Measurements from ENCODE around the gene GSTM2.

GSTM2 gene

GRCh38 chr1:109716121-109716520 is 48.3 kb downstream of the GSTM2 start:
- Histone ChIP-seq H3K36me3 (ENCODE audit: insufficient read depth, low read depth, low read length) (no peaks in the 10 kb centered on the region), H3K27me3 (ENCODE audit: insufficient read depth, low read length) (no peaks in the 10 kb centered on the region), H3K9me3 (ENCODE audit: insufficient read depth, low read depth, low read length) (no peaks in the 10 kb centered on the region), H3K9ac (ENCODE audit: low read depth, low read length) (no peak overlapping the region), H3K27ac (ENCODE audit: low read length) (no peak overlapping the region), H3K4me3 (ENCODE audit: low read length) (no peak overlapping the region), H3K4me1 (ENCODE audit: insufficient read depth, low read length) (no peaks in the 10 kb centered on the region)

GRCh38 chr1:109716570-109717090 is 48.8 kb downstream of the GSTM2 start:
- no peak overlapping the region for H3K9ac ChIP-seq (ENCODE audit: low read depth, low read length)
- no peaks in the 10 kb centered on the region for H3K9me3 ChIP-seq (ENCODE audit: insufficient read depth, low read depth, low read length)
- H3K4me3 ChIP-seq (ENCODE audit: low read length): no peak overlapping the region
- no peaks in the 10 kb centered on the region for H3K27me3 ChIP-seq (ENCODE audit: insufficient read depth, low read length)
- H3K36me3 ChIP-seq (ENCODE audit: insufficient read depth, low read depth, low read length): no peaks in the 10 kb centered on the region
- H3K4me1 ChIP-seq (ENCODE audit: insufficient read depth, low read length): no peaks in the 10 kb centered on the region
- H3K27ac ChIP-seq (ENCODE audit: low read length): no peak overlapping the region

- Histone ChIP-seq H3K36me3 (ENCODE audit: insufficient read depth, low read depth, low read length) (no peaks in the 10 kb centered on the region), H3K27me3 (ENCODE audit: insufficient read depth, low read length) (no peaks in the 10 kb centered on the region), H3K9ac (ENCODE audit: low read depth, low read length) (no peak overlapping the region), H3K9me3 (ENCODE audit: insufficient read depth, low read depth, low read length) (no peaks in the 10 kb centered on the region), H3K4me1 (ENCODE audit: insufficient read depth, low read length) (no peaks in the 10 kb centered on the region), H3K27ac (ENCODE audit: low read length) (no peak overlapping the region), H3K4me3 (ENCODE audit: low read length) (no peak overlapping the region)
These were observed 49.9 kb downstream of the GSTM2 start for GRCh38 chr1:109717729-109718128.

- no peaks in the 10 kb centered on the region for H3K4me1 ChIP-seq (ENCODE audit: insufficient read depth, low read length)
- no peak overlapping the region for H3K4me3 ChIP-seq (ENCODE audit: low read length)
- no peaks in the 10 kb centered on the region for H3K36me3 ChIP-seq (ENCODE audit: insufficient read depth, low read depth, low read length)
- no peak overlapping the region for H3K27ac ChIP-seq (ENCODE audit: low read length)
- no peak overlapping the region for H3K9ac ChIP-seq (ENCODE audit: low read depth, low read length)
- H3K9me3 ChIP-seq (ENCODE audit: insufficient read depth, low read depth, low read length): no peaks in the 10 kb centered on the region
- H3K27me3 ChIP-seq (ENCODE audit: insufficient read depth, low read length): no peaks in the 10 kb centered on the region
These were observed 50.6 kb downstream of the GSTM2 start for GRCh38 chr1:109718495-109718894.

GRCh38 chr1:109719337-109719837 is 51.5 kb downstream of the GSTM2 start:
- no peaks in the 10 kb centered on the region for H3K4me1 ChIP-seq (ENCODE audit: insufficient read depth, low read length)
- no peaks in the 10 kb centered on the region for H3K36me3 ChIP-seq (ENCODE audit: insufficient read depth, low read depth, low read length)
- H3K9ac ChIP-seq (ENCODE audit: low read depth, low read length): no peak overlapping the region
- H3K4me3 ChIP-seq (ENCODE audit: low read length): no peak overlapping the region
- H3K27ac ChIP-seq (ENCODE audit: low read length): no peak overlapping the region
- no peaks in the 10 kb centered on the region for H3K27me3 ChIP-seq (ENCODE audit: insufficient read depth, low read length)
- no peaks in the 10 kb centered on the region for H3K9me3 ChIP-seq (ENCODE audit: insufficient read depth, low read depth, low read length)

GRCh38 chr1:109721042-109721441 is 53.2 kb downstream of the GSTM2 start:
- H3K4me1 ChIP-seq (ENCODE audit: insufficient read depth, low read length): no peaks in the 10 kb centered on the region
- H3K4me3 ChIP-seq (ENCODE audit: low read length): no peak overlapping the region
- no peak overlapping the region for H3K9ac ChIP-seq (ENCODE audit: low read depth, low read length)
- H3K36me3 ChIP-seq (ENCODE audit: insufficient read depth, low read depth, low read length): no peaks in the 10 kb centered on the region
- no peaks in the 10 kb centered on the region for H3K27me3 ChIP-seq (ENCODE audit: insufficient read depth, low read length)
- peaks cover 2% of the 10 kb centered on the region; the same call in 1 of the 2 replicates for H3K9me3 ChIP-seq (ENCODE audit: insufficient read depth, low read depth, low read length)
- H3K27ac ChIP-seq (ENCODE audit: low read length): no peak overlapping the region

GRCh38 chr1:109721971-109722370 is 54.1 kb downstream of the GSTM2 start:
- Histone ChIP-seq H3K4me1 (ENCODE audit: insufficient read depth, low read length) (no peaks in the 10 kb centered on the region), H3K27me3 (ENCODE audit: insufficient read depth, low read length) (no peaks in the 10 kb centered on the region), H3K9me3 (ENCODE audit: insufficient read depth, low read depth, low read length) (peaks cover 8% of the 10 kb centered on the region; the same call in 1 of the 2 replicates), H3K27ac (ENCODE audit: low read length) (no peak overlapping the region), H3K4me3 (ENCODE audit: low read length) (no peak overlapping the region), H3K9ac (ENCODE audit: low read depth, low read length) (no peak overlapping the region), H3K36me3 (ENCODE audit: insufficient read depth, low read depth, low read length) (no peaks in the 10 kb centered on the region)

- Histone ChIP-seq H3K9me3 (ENCODE audit: insufficient read depth, low read depth, low read length) (peaks cover 10% of the 10 kb centered on the region; the same call in 1 of the 2 replicates), H3K27me3 (ENCODE audit: insufficient read depth, low read length) (no peaks in the 10 kb centered on the region), H3K36me3 (ENCODE audit: insufficient read depth, low read depth, low read length) (no peaks in the 10 kb centered on the region), H3K9ac (ENCODE audit: low read depth, low read length) (no peak overlapping the region), H3K27ac (ENCODE audit: low read length) (no peak overlapping the region), H3K4me3 (ENCODE audit: low read length) (no peak overlapping the region), H3K4me1 (ENCODE audit: insufficient read depth, low read length) (no peaks in the 10 kb centered on the region)
These were observed 55.2 kb downstream of the GSTM2 start for GRCh38 chr1:109722908-109723691.
